ENCODE results near the gene KRTAP4-5. TPM values are rescaled to one million over a fixed set of nuclear protein-coding genes. Genes with fewer than 3 reads are reported as not detected.

Gene KRTAP4-5
- total RNA-seq: not detected

GRCh38 chr17:41149652-41149985 is at the start of gene KRTAP4-5:
TSS of gene KRTAP4-5 (minus strand) at chr17:41149825. CDS start at chr17:41149767, 58 bp downstream.

GRCh38 chr17:41189837-41190318 is 40.3 kb upstream of the KRTAP4-5 start, which contains the start of gene KRTAP9-1:
TSS of gene KRTAP9-1 (plus strand) at chr17:41189887. CDS start at chr17:41189887, 0 bp downstream.

DNA sequence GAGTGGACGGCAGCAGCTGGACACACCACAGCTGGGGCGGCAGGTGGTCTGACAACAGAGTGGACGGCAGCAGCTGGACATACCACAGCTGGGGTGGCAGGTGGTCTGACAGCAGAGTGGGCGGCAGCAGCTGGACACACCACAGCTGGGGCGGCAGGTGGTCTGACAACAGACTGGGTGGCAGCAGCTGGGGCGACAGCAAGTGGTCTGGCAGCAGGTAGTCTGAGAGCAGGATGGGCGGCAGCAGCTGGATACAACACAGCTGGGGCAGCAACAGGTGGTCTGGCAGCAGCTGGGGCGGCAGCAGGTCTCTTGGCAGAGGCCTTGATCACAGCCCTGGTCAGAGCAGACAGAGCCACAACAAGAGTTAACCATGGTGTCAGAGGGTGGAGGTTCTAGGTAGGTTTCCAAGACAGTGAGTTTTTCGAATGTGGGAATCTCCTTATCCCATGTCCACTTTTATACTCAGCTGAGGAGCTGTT is 34.9 kb upstream of the KRTAP4-5 start, which contains the start of gene KRTAP4-1:
Gene KRTAP4-1, minus strand, starts transcription at position 432 of the 482 bp plus-strand sequence. Its CDS starts 57 bp downstream, at position 375.

DNA sequence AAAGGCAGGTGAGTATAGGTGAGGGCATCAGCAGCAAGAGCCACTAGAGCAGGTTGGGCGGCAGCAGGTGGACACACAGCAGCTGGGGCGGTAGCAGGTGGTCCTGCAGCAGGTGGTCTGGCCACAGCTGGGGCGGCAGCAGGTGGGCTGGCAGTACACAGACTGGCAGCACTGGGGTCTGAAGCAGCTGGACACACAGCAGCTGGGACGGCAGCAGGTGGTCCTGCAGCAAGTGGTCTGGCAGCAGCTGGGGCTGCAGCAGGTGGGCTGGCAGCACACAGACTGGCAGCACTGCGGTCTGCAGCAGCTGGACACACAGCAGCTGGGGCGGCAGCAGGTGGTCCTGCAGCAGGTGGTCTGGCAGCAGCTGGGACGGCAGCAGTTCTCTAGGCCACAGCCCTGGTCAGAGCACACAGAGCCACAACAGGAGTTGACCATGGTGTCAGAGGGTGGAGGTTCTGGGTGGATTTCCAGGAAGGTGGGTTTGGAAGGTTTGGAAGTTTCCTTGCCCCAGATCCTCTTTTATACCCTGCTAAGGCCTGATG is 28.2 kb upstream of the KRTAP4-5 start, which contains the start of gene KRTAP4-2:
Gene KRTAP4-2, minus strand, starts transcription at position 495 of the 545 bp plus-strand sequence. Its CDS starts 57 bp downstream, at position 438.

GRCh38 chr17:41168121-41168520 is 18.5 kb upstream of the KRTAP4-5 start, which contains the start of gene KRTAP4-3:
TSS of gene KRTAP4-3 (minus strand) at chr17:41168221. CDS start at chr17:41168172, 49 bp downstream.

DNA sequence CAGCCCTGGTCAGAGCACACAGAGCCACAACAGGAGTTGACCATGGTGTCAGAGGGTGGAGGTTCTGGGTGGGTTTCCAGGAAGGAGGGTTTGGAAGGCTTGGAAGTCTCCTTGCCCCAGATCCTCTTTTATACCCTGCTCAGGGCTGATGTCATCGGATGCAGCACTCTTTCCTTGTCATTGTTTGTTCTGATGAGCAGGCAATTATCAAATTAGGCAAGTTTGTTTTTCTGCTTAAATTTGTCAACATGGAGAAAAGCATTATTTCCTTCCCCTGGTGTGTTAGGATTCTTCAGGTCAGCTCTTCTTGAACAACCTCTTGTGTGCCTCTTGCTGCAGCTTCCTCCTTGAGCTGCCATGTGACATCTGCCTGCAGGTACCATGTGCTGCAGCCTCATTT is 11.0 kb upstream of the KRTAP4-5 start, which contains the start of gene KRTAP4-4:
Gene KRTAP4-4, minus strand, starts transcription at position 101 of the 400 bp plus-strand sequence. Its CDS starts 57 bp downstream, at position 44.

DNA sequence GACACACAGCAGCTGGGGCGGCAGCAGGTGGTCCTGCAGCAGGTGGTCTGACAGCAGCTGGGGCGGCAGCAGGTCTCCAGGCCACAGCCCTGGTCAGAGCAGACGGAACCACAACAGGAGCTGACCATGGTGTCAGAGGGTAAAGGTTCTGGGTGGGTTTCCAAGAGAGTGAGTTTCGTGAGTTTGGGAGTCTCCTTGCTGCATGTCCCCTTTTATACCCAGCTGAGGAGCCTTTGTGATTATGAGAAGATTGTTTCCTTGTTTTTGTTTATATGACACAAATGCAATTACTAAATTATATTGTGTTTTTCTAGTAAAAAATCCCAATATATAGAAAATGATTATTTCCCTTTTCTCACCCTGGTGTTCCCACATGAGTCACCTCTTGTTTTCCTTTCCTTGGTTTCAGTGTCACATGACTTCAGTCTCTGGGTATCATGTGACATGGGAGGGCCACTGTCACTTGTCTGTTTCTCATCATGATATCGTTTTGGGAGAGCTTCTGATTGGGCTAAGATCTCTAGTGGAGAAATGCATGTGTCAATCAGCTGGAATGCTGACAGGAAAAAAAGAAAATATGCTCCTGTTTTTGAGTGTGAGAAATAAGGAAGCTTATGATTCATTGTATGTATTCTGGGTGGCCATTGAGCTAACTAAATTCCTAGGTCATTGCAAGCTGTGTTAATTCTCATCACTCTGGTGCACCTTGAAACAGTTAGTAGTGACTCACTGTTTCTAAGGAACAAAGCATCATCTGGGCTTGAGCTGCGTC is 9.1 kb downstream of the KRTAP4-5 start, which contains the start of gene KRTAP4-6:
Gene KRTAP4-6, minus strand, starts transcription at position 185 of the 772 bp plus-strand sequence. Its CDS starts 57 bp downstream, at position 128.

DNA sequence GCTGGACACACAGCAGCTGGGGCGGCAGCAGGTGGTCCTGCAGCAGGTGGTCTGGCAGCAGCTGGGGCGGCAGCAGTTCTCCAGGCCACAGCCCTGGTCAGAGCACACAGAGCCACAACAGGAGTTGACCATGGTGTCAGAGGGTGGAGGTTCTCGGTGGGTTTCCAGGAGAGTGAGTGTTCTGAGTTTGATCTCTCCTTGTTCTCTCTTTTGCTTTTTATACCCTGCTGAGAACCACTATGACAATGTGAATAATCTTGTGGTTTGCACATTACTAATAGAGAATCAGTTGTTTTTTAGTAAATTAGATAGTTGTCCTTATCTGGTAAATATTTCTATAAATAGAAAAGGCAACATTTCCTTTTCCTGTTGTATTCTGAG is 25.6 kb downstream of the KRTAP4-5 start, which contains the start of gene KRTAP4-12:
Gene KRTAP4-12, minus strand, starts transcription at position 192 of the 381 bp plus-strand sequence. Its CDS starts 60 bp downstream, at position 132.

GRCh38 chr17:41117846-41118386 is 31.7 kb downstream of the KRTAP4-5 start, which contains the start of gene KRTAP4-11:
TSS of gene KRTAP4-11 (minus strand) at chr17:41118373. CDS start at chr17:41118315, 58 bp downstream.

DNA sequence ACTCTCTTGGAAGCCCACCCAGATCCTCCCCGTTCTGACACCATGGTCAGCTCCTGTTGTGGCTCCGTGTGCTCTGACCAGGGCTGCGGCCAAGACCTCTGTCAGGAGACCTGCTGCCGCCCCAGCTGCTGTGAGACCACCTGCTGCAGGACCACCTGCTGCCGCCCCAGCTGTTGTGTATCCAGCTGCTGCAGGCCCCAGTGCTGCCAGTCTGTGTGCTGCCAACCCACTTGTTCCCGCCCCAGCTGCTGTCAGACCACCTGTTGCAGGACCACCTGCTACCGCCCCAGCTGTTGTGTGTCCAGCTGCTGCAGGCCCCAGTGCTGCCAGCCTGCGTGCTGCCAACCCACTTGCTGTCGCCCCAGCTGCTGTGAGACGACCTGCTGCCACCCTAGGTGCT is 44.3 kb downstream of the KRTAP4-5 start, which contains the start of gene KRTAP4-9:
Gene KRTAP4-9, plus strand, starts transcription at position 43 of the 400 bp plus-strand sequence. Its CDS starts 0 bp downstream, at position 43.

GRCh38 chr17:41101586-41102259 is 47.9 kb downstream of the KRTAP4-5 start, which contains the start of gene KRTAP4-16:
TSS of gene KRTAP4-16 (minus strand) at chr17:41102209. CDS start at chr17:41102209, 0 bp downstream.

Small RNAs within 50 kb of the gene (small RNA-seq; reads per million reads assigned to genes)
- gene KRTAP4-17P (ENCODE audit: low replicate concordance): not detected

Other genes starting within 250 kb of the KRTAP4-5 start
- gene KRT23, start 212.2 kb downstream of the KRTAP4-5 start, total RNA-seq: 1.3 TPM
- gene KRT39, start 182.9 kb downstream of the KRTAP4-5 start, total RNA-seq: 0.18 TPM
- 0.23 TPM for gene KRT40, start 165.5 kb downstream of the KRTAP4-5 start, total RNA-seq
- not detected for gene KRTAP3-3, start 155.7 kb downstream of the KRTAP4-5 start, total RNA-seq
- not detected for gene KRTAP3-2, start 149.9 kb downstream of the KRTAP4-5 start, total RNA-seq
- gene KRTAP3-1, start 140.7 kb downstream of the KRTAP4-5 start, total RNA-seq: not detected
- gene KRTAP1-5, start 122.6 kb downstream of the KRTAP4-5 start, total RNA-seq: not detected
- gene KRTAP1-4, start 119.6 kb downstream of the KRTAP4-5 start, total RNA-seq: not detected
- not detected for gene KRTAP1-3, start 115.0 kb downstream of the KRTAP4-5 start, total RNA-seq
- not detected for gene KRTAP1-1, start 108.4 kb downstream of the KRTAP4-5 start, total RNA-seq
- gene KRTAP2-1, start 102.5 kb downstream of the KRTAP4-5 start, total RNA-seq: not detected
- gene KRTAP2-2, start 94.6 kb downstream of the KRTAP4-5 start, total RNA-seq: not detected
- gene KRTAP2-3, start 89.7 kb downstream of the KRTAP4-5 start, total RNA-seq: not detected
- not detected for gene KRTAP2-4, start 83.9 kb downstream of the KRTAP4-5 start, total RNA-seq
- not detected for gene KRTAP4-7, start 65.7 kb downstream of the KRTAP4-5 start, total RNA-seq
- not detected for gene KRTAP4-8, start 51.7 kb downstream of the KRTAP4-5 start, total RNA-seq
- gene KRTAP4-16, start 47.6 kb downstream of the KRTAP4-5 start, total RNA-seq: not detected
- gene KRTAP4-9, start 44.4 kb downstream of the KRTAP4-5 start, total RNA-seq: not detected
- not detected for gene KRTAP4-11, start 31.5 kb downstream of the KRTAP4-5 start, total RNA-seq
- not detected for gene KRTAP4-12, start 25.6 kb downstream of the KRTAP4-5 start, total RNA-seq
- gene KRTAP4-6, start 9.3 kb downstream of the KRTAP4-5 start, total RNA-seq: not detected
- not detected for gene KRTAP4-4, start 10.9 kb upstream of the KRTAP4-5 start, total RNA-seq
- not detected for gene KRTAP4-3, start 18.4 kb upstream of the KRTAP4-5 start, total RNA-seq
- gene KRTAP4-2, start 28.4 kb upstream of the KRTAP4-5 start, total RNA-seq: not detected
- gene KRTAP4-1, start 35.1 kb upstream of the KRTAP4-5 start, total RNA-seq: not detected
- gene KRTAP9-1, start 40.1 kb upstream of the KRTAP4-5 start, total RNA-seq: not detected
- not detected for gene KRTAP9-2, start 76.8 kb upstream of the KRTAP4-5 start, total RNA-seq
- not detected for gene KRTAP9-3, start 82.6 kb upstream of the KRTAP4-5 start, total RNA-seq
- not detected for gene KRTAP9-8, start 88.2 kb upstream of the KRTAP4-5 start, total RNA-seq
- not detected for gene KRTAP9-4, start 99.9 kb upstream of the KRTAP4-5 start, total RNA-seq
- not detected for gene KRTAP9-9, start 105.6 kb upstream of the KRTAP4-5 start, total RNA-seq
- gene KRTAP9-6, start 115.6 kb upstream of the KRTAP4-5 start, total RNA-seq: not detected
- gene KRTAP9-7, start 125.9 kb upstream of the KRTAP4-5 start, total RNA-seq: not detected
- not detected for gene KRTAP29-1, start 153.0 kb upstream of the KRTAP4-5 start, total RNA-seq
- not detected for gene KRTAP16-1, start 159.5 kb upstream of the KRTAP4-5 start, total RNA-seq
- not detected for gene KRTAP17-1, start 165.9 kb upstream of the KRTAP4-5 start, total RNA-seq
- gene KRT33A, start 201.0 kb upstream of the KRTAP4-5 start, total RNA-seq: 0.12 TPM
- gene KRT33B, start 220.0 kb upstream of the KRTAP4-5 start, total RNA-seq: not detected
- not detected for gene KRT34, start 232.5 kb upstream of the KRTAP4-5 start, total RNA-seq
- gene KRT31, start 247.8 kb upstream of the KRTAP4-5 start, total RNA-seq: 0.47 TPM

Measured in metanephros (tissue), 2 donors.